Erythroblast (primary cell): ENCODE measurements around the gene PLEKHG1.

ENCODE experiments used
- DNase-seq, 2 experiments: peaks; one replicate each; lab custom pipeline; 2025; lab: John Stamatoyannopoulos, UW
- GATA1 ChIP-seq: IDR thresholded peaks from 2 replicates; pipeline ENCODE4 v1.6.1; 2011; ENCODE audit warnings: low read depth, mild to moderate bottlenecking, control low read depth, low read length, moderate library complexity
- POLR2A ChIP-seq: IDR thresholded peaks from 2 replicates; pipeline ENCODE4 v1.6.1; 2011; ENCODE audit warnings: mild to moderate bottlenecking, low read length

Gene PLEKHG1

DNA sequence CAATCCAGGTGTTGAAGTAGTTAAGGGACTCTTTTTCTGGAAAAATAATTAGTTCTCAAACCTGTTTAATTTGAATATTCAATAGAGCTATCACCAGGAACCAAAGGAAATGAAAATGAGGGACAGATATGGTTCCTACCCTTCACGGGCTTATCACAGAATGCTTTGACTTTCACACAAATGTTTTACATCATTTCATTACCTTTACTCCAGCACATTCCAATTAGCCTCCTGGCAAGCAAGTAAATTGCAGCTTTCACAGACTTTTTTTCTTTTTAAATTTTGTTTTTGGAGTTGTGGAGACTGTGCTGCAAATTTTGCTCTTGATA is 35.2 kb downstream of the PLEKHG1 start:
- no peak for TF ChIP-seq POLR2A
- TF ChIP-seq GATA1 = no peak
- no peak for DNase-seq

DNA sequence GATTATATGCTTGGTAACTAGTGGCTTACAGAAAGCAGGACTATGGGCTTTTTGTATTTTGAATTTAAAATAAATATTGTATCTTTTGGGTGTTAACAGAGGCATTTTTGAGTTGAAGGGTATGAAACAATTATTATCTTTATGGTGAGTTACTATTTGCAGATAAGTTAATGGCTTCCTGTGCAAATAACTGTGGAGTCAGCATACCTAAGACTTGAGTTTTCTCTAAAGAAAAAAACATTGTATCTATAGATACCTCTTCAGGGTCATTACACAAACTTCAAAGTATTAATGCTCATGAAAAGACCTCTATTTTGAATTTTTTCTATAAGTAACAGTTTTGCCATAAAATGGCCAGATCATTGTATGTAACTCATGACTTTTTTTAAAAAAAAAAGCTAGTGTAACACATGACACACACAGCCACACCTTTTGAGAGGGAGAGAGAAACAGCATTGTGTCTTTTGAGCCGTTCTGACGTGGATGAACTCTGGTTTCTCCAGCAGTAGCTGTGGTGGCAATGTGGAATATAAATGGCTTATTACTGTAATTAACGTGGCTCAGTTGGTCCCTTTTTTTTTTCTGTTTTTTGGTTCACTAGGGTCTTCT is 36.3 kb downstream of the PLEKHG1 start:
- no peak for TF ChIP-seq GATA1
- no peak for TF ChIP-seq POLR2A
- no peak for DNase-seq

DNA sequence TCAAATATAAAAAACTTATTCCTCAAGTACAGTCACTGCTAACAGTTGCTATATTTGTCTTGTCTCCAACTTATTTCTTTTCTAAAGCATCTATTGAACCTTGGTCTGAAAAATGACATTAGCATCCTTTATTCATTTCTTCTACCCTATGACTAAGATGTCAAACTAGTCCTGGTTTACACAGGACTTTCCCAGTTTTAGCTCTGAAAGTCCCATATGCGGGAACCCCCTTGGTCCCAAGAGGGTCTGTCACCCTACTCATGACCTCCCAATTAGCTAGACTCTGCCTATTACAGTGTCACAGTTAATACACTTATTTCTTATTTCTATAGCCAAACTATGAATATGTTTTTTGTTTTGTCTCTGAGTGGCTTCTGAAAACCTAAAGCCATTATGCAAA is 37.1 kb downstream of the PLEKHG1 start:
- TF ChIP-seq GATA1 = no peak
- DNase-seq = no peak

DNA sequence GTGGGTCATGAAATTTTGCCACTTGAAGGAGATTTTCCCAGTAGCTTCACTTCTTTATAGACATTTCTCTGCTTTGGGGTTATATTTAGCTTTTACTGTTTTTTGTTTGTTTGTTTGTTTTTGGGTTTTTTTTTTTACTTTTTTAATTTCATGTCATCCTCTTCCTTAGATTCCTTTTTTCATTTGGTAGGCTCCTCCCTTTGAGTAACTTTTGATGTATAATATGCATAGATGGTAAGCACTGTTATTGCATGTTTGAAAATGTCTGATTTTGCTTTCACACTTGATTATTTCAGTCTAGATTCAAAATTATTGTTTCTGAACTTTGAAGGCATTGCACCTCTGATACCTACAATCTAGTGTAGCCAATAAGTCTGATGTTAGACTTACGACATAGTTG is 37.6 kb downstream of the PLEKHG1 start:
- DNase-seq = no peak
- TF ChIP-seq POLR2A = no peak
- TF ChIP-seq GATA1 = no peak

DNA sequence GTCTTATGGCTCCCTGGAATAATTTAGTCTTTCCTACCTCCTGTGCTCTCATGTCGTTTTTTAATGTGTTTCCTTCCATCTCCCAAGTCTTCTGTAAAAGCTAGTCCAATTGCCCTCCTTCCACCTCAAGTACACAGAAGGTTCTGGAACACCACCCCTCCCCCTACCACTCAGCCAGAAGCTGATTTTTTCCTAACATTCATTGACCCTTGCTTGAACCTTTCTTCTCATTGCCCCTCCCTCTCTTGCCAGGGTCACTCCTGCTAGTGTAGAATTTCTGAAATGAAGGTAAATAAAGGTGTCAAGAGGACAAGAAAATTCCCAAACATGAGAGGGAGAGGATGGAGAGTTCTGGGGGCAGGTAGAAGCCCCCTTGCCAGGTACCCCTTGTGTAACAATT is 38.6 kb downstream of the PLEKHG1 start:
- TF ChIP-seq GATA1 = no peak
- no peak for TF ChIP-seq POLR2A
- no peak for DNase-seq

DNA sequence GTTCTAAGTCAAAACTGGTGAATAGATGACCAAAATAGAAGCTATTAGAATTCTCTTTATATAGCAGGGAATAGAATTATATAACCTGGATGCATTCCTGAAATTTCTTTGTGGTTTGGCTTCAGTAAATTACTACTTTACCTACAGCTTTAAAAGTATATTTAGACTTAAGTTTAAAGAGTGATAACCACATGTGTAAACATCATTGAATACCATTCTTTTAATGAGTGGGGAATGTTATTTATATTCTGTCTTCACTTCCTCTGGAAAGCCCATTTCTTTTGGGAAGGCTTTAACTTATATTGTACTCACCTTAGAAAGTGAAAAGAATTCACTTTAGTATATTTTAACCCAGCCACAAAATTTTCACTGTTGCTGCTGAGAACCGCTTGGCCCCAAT is 39.1 kb downstream of the PLEKHG1 start:
- TF ChIP-seq POLR2A (no peak), GATA1 (no peak)
- no peak for DNase-seq

DNA sequence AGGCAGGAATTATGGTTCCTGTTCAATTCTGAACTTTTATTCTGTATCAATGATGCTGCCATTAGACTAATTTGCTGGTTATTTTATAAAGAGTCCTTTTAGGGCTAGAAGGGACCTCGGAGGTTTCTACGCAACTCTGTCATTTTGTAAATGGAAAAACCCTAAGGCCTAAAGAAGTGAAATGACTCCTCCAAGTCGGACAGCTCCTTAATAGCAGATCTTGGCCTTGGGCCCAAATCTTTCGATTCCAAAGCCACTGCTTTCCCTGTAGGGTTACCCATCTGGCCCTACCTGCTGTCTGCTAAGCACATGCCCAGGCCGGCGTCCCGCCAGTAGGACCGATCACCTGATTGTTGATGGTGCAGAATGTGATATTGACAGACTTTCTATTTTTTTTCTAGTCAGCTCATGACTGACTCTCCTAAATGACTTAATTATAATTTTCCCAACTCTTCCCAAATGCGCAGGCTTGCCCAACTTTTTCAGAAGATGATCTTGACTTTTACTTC is 40.2 kb downstream of the PLEKHG1 start:
- TF ChIP-seq POLR2A = no peak
- no peak for TF ChIP-seq GATA1
- no peak for DNase-seq

DNA sequence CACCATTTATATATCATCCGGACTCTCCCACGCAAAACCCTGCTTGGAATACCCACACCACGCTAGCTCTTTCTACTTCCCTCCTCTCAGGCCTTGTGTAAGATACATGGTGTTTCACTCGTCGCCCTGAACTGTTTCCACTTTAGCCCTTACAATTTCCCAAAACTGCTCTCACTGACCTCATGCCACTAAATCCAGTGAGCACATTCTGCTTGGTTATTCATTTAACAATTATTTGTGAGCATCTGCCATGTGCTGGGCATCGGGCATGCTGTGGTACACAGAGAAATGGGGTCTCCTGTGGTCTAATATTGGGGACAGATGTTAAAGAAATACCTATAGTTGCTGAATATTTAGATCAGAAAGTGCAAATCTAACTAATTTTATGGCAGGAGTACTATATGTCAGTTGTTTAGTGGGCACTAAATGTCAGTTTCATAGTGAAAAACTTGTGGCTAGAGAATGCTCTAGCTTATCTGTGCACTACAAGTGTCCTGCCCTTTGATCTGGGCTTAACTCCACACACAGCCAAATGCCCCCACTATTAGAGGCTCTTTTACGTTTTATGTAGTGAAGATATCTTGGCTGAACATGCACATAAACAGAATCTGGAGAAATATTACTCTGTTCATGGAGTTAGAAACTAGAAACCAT is 41.0 kb downstream of the PLEKHG1 start:
- DNase-seq = peak; percentile 42 to 67
- TF ChIP-seq POLR2A (no peak), GATA1 (no peak)

DNA sequence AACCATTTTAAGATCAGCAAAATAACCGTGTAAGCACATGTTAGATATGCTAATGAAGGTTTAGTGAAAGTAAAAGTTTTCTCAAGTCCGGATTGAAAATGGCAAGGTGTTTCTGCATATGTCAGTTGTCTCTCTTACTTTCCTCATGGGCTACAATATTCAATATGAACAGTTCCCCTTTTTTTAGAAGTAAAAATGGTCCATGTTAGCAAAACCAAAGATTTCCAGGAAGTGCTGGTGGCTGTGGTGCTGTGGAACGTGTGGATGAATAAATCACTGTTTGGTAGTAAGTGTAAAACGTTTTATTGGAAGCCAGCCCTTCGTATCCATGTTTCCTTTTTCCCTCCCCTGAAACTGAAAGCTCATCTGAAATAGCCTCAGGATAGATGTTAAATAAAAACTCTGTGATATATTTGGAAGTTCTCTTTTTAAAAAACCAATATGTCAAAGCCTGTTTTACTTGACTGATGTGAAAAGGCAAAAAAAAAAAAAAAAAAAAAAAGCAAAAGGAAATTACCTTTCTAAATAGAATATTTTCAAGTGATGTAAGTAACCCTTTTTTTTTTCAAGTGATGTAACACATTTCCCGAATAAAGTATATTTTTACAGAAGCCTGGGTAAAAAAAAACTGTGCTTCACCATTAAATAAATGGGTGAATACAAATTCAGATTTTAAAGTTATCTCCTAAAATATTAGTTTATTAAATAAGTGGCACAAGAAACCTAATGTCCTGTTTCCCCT is 41.9 kb downstream of the PLEKHG1 start:
- TF ChIP-seq GATA1 = no peak
- TF ChIP-seq POLR2A = no peak
- no peak for DNase-seq

DNA sequence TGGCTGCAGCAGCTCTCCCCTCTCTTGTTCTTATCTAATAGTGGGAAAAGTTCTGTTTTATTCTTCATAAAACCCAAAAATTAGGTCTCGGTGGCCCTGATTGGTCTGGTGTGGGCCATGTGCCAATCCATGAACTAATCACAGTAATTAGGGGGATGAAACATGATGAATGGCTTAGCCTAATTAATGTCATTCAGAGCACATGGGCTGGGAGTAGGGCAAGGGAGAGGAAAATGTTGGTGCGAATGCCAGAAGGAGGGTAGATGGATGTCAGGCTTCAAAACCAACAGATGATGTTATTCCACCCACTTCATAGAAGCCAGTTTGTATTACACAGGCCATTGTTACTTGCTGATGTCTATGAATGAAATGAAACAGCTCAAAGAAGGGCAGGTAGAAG is 46.5 kb downstream of the PLEKHG1 start:
- no peak for TF ChIP-seq GATA1
- no peak for DNase-seq

DNA sequence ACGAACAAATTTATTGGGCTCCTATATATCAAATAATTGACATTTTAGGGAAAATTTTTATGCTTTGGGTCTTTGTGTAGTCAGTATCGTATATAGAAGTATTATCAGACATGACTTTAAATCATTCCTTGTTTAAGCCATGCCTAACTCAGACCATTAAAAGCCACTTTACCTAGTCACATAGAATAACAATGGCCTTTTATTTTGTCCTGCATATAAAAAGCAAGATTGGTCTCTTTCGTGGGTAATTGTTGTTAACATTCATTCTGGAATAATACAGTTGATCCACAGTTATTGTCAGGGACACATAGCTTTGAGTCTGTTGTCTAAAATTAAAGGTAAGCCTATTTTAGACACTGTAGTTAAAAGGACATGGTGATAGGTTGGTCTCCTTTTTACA is 47.4 kb downstream of the PLEKHG1 start:
- TF ChIP-seq GATA1 (no peak), POLR2A (no peak)
- no peak for DNase-seq
